IMR-90 (cell line): ENCODE results near the gene NOSTRIN. TPM values are rescaled to one million over a fixed set of nuclear protein-coding genes. Genes with fewer than 3 reads are reported as not detected.

Source experiments
- ATAC-seq: fragments of 200-7000 bp; cut with Tn5 transposase; 2 replicates; pipeline ENCODE4 v1.9.1; 2020; ENCODE audit warnings: low read depth, mild to moderate bottlenecking, moderate library complexity
- BruUV-seq: library from RNA; stranded (reverse); fragments of 400-500 nt; replicated peaks from 2 replicates; lab custom pipeline; 2021; lab: Mats Ljungman, UMichigan
- CTCF ChIA-PET: fragments of 300-600 bp; formaldehyde crosslinking; extraction: SDS; loops from one replicate; lab custom pipeline; 2021; ENCODE audit warnings: antibody characterized with exemption; lab: Yijun Ruan, JAX
- POLR2A ChIA-PET: fragments of 300-600 bp; sonication (Branson Sonifier 250); formaldehyde crosslinking; loops from one replicate; lab custom pipeline; 2022; ENCODE audit warnings: antibody characterized with exemption; ENCODE audit not compliant: unreplicated experiment; lab: Charles Lee
- DNase-seq: peaks from one replicate; pipeline ENCODE4 v3.0.0; 2013
- H2AFZ ChIP-seq: replicated peaks from 2 replicates; pipeline ENCODE3; 2013; ENCODE audit warnings: low read length, mild to moderate bottlenecking; ENCODE audit not compliant: poor library complexity
- H2AK5ac ChIP-seq: 2 replicates; pipeline ENCODE4 v1.6.1; 2013; ENCODE audit warnings: low read depth, low read length, inconsistent platforms
- H2AK9ac ChIP-seq: replicated peaks from 2 replicates; pipeline ENCODE3; 2013; ENCODE audit warnings: mild to moderate bottlenecking, low read depth, low read length, moderate library complexity; ENCODE audit not compliant: poor library complexity
- H2BK120ac ChIP-seq: 2 replicates; pipeline ENCODE4 v1.6.1; 2013; ENCODE audit warnings: low read depth, low read length, inconsistent platforms
- H2BK15ac ChIP-seq: 3 replicates; pipeline ENCODE4 v1.6.1; 2013; ENCODE audit warnings: low read depth, low read length, inconsistent platforms
- H2BK20ac ChIP-seq: 2 replicates; pipeline ENCODE4 v1.6.1; 2013; ENCODE audit warnings: low read depth, mild to moderate bottlenecking, inconsistent platforms, low read length, moderate library complexity
- H2BK5ac ChIP-seq: 2 replicates; pipeline ENCODE4 v1.6.1; 2013; ENCODE audit warnings: mild to moderate bottlenecking, low read depth, low read length, inconsistent platforms; ENCODE audit not compliant: poor library complexity, severe bottlenecking
- H3K14ac ChIP-seq: replicated peaks from 2 replicates; pipeline ENCODE4 v1.6.1; 2013; ENCODE audit warnings: low read depth, low read length, inconsistent platforms
- H3K18ac ChIP-seq: 2 replicates; pipeline ENCODE4 v1.6.1; 2013; ENCODE audit warnings: low read depth, low read length, control low read depth
- H3K23ac ChIP-seq: 2 replicates; pipeline ENCODE4 v1.6.1; 2013; ENCODE audit warnings: low read depth, low read length, inconsistent platforms
- H3K27ac ChIP-seq: 2 replicates; pipeline ENCODE4 v1.5.1; 2013; ENCODE audit warnings: mild to moderate bottlenecking, control low read depth, low read length; ENCODE audit not compliant: insufficient read depth
- H3K27me3 ChIP-seq: 2 replicates; pipeline ENCODE4 v1.6.1; 2013; ENCODE audit warnings: low read length; ENCODE audit not compliant: control insufficient read depth, insufficient read depth
- H3K36me3 ChIP-seq: 2 replicates; pipeline ENCODE4 v1.6.1; 2013; ENCODE audit warnings: low read length, mixed read lengths; ENCODE audit not compliant: control insufficient read depth, insufficient read depth
- H3K4ac ChIP-seq: 2 replicates; pipeline ENCODE4 v1.6.1; 2013; ENCODE audit warnings: low read depth, low read length, inconsistent platforms
- H3K4me1 ChIP-seq: 2 replicates; pipeline ENCODE4 v1.6.1; 2013; ENCODE audit warnings: low read length, mixed read lengths; ENCODE audit not compliant: control insufficient read depth, insufficient read depth
- H3K4me2 ChIP-seq: 2 replicates; pipeline ENCODE4 v1.6.1; 2013; ENCODE audit warnings: low read depth, mild to moderate bottlenecking, control low read depth, low read length, moderate library complexity
- H3K4me3 ChIP-seq: 2 replicates; pipeline ENCODE4 v1.5.1; 2013; ENCODE audit warnings: low read depth, mild to moderate bottlenecking, control low read depth, low read length, moderate library complexity; ENCODE audit not compliant: insufficient read depth
- H3K56ac ChIP-seq: 2 replicates; pipeline ENCODE4 v1.6.1; 2013; ENCODE audit warnings: low read length, inconsistent platforms; ENCODE audit not compliant: insufficient read depth; ENCODE audit errors: extremely low read depth
- H3K79me1 ChIP-seq, 2 experiments: 2 replicates each; pipeline ENCODE4 v1.6.1; 2013; ENCODE audit warnings: low read length in 2 of 2, inconsistent platforms in 1 of 2, low read depth in 1 of 2
- H3K9ac ChIP-seq: 2 replicates; pipeline ENCODE4 v1.6.1; 2013; ENCODE audit warnings: low read depth, low read length, control low read depth
- H3K9me1 ChIP-seq: 2 replicates; pipeline ENCODE4 v1.6.1; 2013; ENCODE audit warnings: low read length, inconsistent platforms; ENCODE audit not compliant: insufficient read depth
- H3K9me3 ChIP-seq: 2 replicates; pipeline ENCODE4 v1.6.1; 2013; ENCODE audit warnings: low read length; ENCODE audit not compliant: control insufficient read depth, insufficient read depth
- H4K20me1 ChIP-seq: 2 replicates; pipeline ENCODE4 v1.6.1; 2013; ENCODE audit warnings: low read length, inconsistent platforms; ENCODE audit not compliant: insufficient read depth
- H4K5ac ChIP-seq: 2 replicates; pipeline ENCODE4 v1.6.1; 2013; ENCODE audit warnings: mild to moderate bottlenecking, low read depth, low read length, control low read depth
- H4K8ac ChIP-seq, 2 experiments: 2 replicates each; pipeline ENCODE4 v1.6.1; 2013; ENCODE audit warnings: low read depth in 2 of 2, low read length in 2 of 2, control low read depth in 1 of 2, inconsistent platforms in 1 of 2
- H4K91ac ChIP-seq: 2 replicates; pipeline ENCODE4 v1.6.1; 2013; ENCODE audit warnings: low read depth, low read length, inconsistent platforms; ENCODE audit not compliant: insufficient read depth
- BHLHE40 ChIP-seq: fragments of 150-350 bp; IDR thresholded peaks from 2 replicates; pipeline ENCODE4 v1.6.1; 2016; ENCODE audit warnings: mild to moderate bottlenecking, low read depth, low read length
- MXI1 ChIP-seq: IDR thresholded peaks from 2 replicates; pipeline ENCODE4 v1.6.1; 2012; ENCODE audit warnings: low read depth, mild to moderate bottlenecking, low read length, moderate library complexity, borderline replicate concordance
- NFE2L2 ChIP-seq: fragments of 150-350 bp; IDR thresholded peaks from 2 replicates; pipeline ENCODE4 v1.6.1; 2016; ENCODE audit warnings: low read depth, mild to moderate bottlenecking, low read length
- RAD21 ChIP-seq: IDR thresholded peaks from 2 replicates; pipeline ENCODE4 v1.6.1; 2012; ENCODE audit warnings: low read length, improper control_type of control experiment
- SMC3 ChIP-seq: fragments of 150-350 bp; IDR thresholded peaks from 2 replicates; pipeline ENCODE4 v1.6.1; 2016; ENCODE audit warnings: low read depth, mild to moderate bottlenecking, antibody characterized with exemption, low read length, moderate library complexity
- WGBS, 2 experiments: methylation state at CpG; one replicate each; pipeline versions ENCODE4 v1.1.5 to v1.1.7; 2013; ENCODE audit warnings: missing lambda C conversion rate in 2 of 2; ENCODE audit not compliant: insufficient read length in 1 of 2; ENCODE audit errors: extremely low coverage in 2 of 2; 5-methylcytosine and 5-hydroxymethylcytosine counted together
- dilution Hi-C: fragments of 300-500 bp; cut with HindIII; formaldehyde crosslinking; loops from one replicate; pipeline ENCODE4 v1.14.3; 2018; ENCODE audit warnings: low sequenced_read_pairs; ENCODE audit not compliant: unreplicated experiment
- in situ Hi-C: fragments of 300-500 bp; cut with MboI; formaldehyde crosslinking; loops from 3 replicates; pipeline ENCODE4 v1.14.3; 2019; ENCODE audit warnings: low sequenced_read_pairs, inconsistent platforms, mixed read lengths
- intact Hi-C: fragments of 100-400 bp; cut with micrococcal nuclease; formaldehyde crosslinking; loops from 2 replicates; pipeline ENCODE4 v1.10.0; 2022
- polyA plus RNA-seq, 3 experiments: library from polyadenylated mRNA; depleted of rRNA; stranded (reverse); fragments of >200 nt; gene quantifications; 2 replicates each; pipeline ENCODE4 v1.2.3, GENCODE V29; 2012; ENCODE audit warnings: low replicate concordance in 1 of 3
- total RNA-seq: library from RNA; depleted of rRNA; stranded (reverse); fragments of >200 nt; gene quantifications from 2 replicates; pipeline ENCODE4 v1.2.3, GENCODE V29; 2012
- TF ChIP-seq, protein P1 (sequence below): conservative IDR thresholded peaks from 2 replicates; pipeline ENCODE4 v1.5.1; 2012; ENCODE audit warnings: mild to moderate bottlenecking, low read depth, low read length, improper control_type of control experiment

The NOSTRIN gene
- total and polyA plus RNA-seq, 2 of the 4 experiments (the other 2 are of a cell fraction): 0.15 to 0.18 TPM

DNA sequence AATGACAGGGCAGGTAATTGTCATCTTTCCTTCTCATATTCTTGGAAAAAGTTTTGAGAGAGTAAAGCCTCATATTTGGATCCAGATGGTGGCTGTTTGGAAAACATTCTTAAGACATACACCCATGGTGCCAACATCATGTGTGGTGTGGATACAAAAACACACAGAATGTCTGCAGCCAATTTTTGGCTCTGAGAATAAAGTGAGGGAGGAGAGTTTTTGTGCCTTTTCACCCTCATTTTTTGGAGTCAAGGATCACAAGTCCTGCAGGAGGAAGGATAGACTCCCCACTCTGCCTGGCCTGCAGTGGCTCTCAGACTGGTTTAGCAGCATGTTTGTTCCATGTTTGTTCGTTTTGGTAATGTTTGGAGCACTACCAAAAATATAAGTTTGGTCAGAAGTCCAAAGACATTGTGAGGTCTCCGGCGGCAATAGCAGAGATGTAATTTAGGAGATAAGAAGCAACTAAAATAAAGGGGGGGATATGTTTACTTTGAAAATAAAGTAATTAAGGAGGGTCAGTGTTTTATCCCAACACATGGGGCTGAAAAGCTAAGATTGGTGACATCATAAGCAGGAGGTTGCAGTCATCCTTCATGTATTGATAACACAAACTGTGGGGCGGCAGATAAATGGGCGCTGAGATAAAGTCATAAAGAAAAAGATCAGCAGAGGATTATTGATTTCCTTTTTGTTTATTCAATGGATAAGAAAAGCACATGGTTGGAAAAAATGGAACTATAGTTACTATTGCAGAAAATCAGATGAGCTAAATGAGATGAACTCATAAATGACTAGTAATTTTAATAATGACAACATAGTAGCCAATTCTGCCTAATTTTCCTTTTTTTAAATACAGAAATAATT is 655 bp downstream of the NOSTRIN start (continued):
- no peak for TF ChIP-seq NFE2L2

DNA sequence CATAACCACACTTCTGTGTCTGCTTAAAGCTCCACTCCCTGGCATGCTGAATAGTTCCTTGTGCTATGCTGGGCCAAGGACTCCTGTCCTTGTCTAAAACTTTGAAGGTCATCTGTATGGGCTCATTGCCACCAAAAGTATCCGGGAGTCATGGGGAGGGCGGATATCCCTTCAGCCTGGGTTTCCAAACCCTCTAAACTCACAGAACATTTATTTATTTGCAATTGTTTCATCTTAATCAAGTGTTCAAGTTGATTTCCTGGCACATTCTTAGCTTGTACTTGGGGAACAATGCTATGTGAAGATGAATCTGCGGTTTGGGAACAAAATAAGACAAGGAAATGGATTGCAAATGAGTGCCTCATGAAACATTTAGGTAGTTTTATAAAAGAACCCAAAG is 1.8 kb downstream of the NOSTRIN start:
- BruUV-seq: no TSS peak
- no peak for DNase-seq
- no CpG with 5 or more reads among the region's 3 CpGs for WGBS, 2 experiments
- H4K8ac ChIP-seq: no peak overlapping the region
- no peak for ATAC-seq
- H4K20me1 ChIP-seq: no peaks in the 10 kb centered on the region
- H4K91ac ChIP-seq: no peak overlapping the region
- no peak overlapping the region for H3K18ac ChIP-seq
- H3K4me2 ChIP-seq: no peak overlapping the region
- no peak overlapping the region for H2BK20ac ChIP-seq
- H3K4ac ChIP-seq: no peak overlapping the region
- intact Hi-C loops: no loop called here
- TF ChIP-seq RAD21: no peak
- TF ChIP-seq, protein P1, sequence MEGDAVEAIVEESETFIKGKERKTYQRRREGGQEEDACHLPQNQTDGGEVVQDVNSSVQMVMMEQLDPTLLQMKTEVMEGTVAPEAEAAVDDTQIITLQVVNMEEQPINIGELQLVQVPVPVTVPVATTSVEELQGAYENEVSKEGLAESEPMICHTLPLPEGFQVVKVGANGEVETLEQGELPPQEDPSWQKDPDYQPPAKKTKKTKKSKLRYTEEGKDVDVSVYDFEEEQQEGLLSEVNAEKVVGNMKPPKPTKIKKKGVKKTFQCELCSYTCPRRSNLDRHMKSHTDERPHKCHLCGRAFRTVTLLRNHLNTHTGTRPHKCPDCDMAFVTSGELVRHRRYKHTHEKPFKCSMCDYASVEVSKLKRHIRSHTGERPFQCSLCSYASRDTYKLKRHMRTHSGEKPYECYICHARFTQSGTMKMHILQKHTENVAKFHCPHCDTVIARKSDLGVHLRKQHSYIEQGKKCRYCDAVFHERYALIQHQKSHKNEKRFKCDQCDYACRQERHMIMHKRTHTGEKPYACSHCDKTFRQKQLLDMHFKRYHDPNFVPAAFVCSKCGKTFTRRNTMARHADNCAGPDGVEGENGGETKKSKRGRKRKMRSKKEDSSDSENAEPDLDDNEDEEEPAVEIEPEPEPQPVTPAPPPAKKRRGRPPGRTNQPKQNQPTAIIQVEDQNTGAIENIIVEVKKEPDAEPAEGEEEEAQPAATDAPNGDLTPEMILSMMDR: no peak
- no peak for TF ChIP-seq MXI1
- no peak for TF ChIP-seq SMC3
- no peak for TF ChIP-seq BHLHE40
- no peak for TF ChIP-seq NFE2L2
- no peak overlapping the region for H4K5ac ChIP-seq
- ChIA-PET CTCF (no interaction called here), POLR2A (no interaction called here)
- H3K56ac ChIP-seq: no peak overlapping the region
- no peak overlapping the region for H2AK5ac ChIP-seq
- no peak overlapping the region for H2AK9ac ChIP-seq
- H3K27ac ChIP-seq: no peak overlapping the region
- no peak overlapping the region for H2BK5ac ChIP-seq
- no peak overlapping the region for H2BK15ac ChIP-seq
- no peaks in the 10 kb centered on the region for H3K9me1 ChIP-seq
- H3K4me1 ChIP-seq: peaks cover 3% of the 10 kb centered on the region; the same call in 1 of the 2 replicates
- no peaks in the 10 kb centered on the region for H3K9me3 ChIP-seq
- in situ Hi-C loops: no loop called here
- H3K79me1 ChIP-seq: no peaks in the 10 kb centered on the region
- no peak overlapping the region for H3K4me3 ChIP-seq
- H3K36me3 ChIP-seq: no peaks in the 10 kb centered on the region
- H3K23ac ChIP-seq: no peak overlapping the region
- H3K14ac ChIP-seq: no peak overlapping the region
- H2AFZ ChIP-seq: no peak overlapping the region
- H2BK120ac ChIP-seq: no peak overlapping the region
- H3K27me3 ChIP-seq: no peaks in the 10 kb centered on the region; the same call in 1 of the 2 replicates
- dilution Hi-C loops: no loop called here
- no peak overlapping the region for H3K9ac ChIP-seq
